Upper lobe of left lung (tissue), 6 donors: Measurements from ENCODE around the gene MC4R. TPM values are rescaled to one million over a fixed set of nuclear protein-coding genes. Genes with fewer than 3 reads are reported as not detected.

Experiments
- ATAC-seq, 2 donors: fragments of 200-7000 bp; cut with Tn5 transposase; one replicate each; pipeline ENCODE4 v1.9.1; 2022; ENCODE audit warnings: mild to moderate bottlenecking in 2 of 2, moderate library complexity in 2 of 2; ENCODE audit not compliant: low FRiP score in 2 of 2
- DNase-seq, 2 donors: peaks; one replicate each; pipeline ENCODE4 v3.0.0-alpha.2; 2019 to 2020
- H3K27ac ChIP-seq, 4 donors: fragments of 200-600 bp; sonication (generic); one replicate each; pipeline ENCODE4 v1.5.1; 2016 to 2019
- H3K27me3 ChIP-seq, 4 donors: fragments of 200-600 bp; sonication (generic); one replicate each; pipeline ENCODE4 v1.5.1; 2017 to 2019
- H3K36me3 ChIP-seq, 4 donors: fragments of 200-600 bp; sonication (generic); one replicate each; pipeline ENCODE4 v1.5.1; 2016 to 2019
- H3K4me1 ChIP-seq, 4 donors: fragments of 200-600 bp; sonication (generic); one replicate each; pipeline ENCODE4 v1.5.1; 2018 to 2019
- H3K4me3 ChIP-seq, 4 donors: fragments of 200-600 bp; sonication (generic); one replicate each; pipeline ENCODE4 v1.5.1; 2017 to 2019; ENCODE audit warnings: mild to moderate bottlenecking in 2 of 4, moderate library complexity in 1 of 4
- H3K9me3 ChIP-seq, 4 donors: fragments of 200-600 bp; sonication (generic); one replicate each; pipeline ENCODE4 v1.5.1; 2018 to 2019
- EP300 ChIP-seq, 4 donors: sonication (generic); formaldehyde crosslinking; IDR thresholded peaks; one replicate each; pipeline ENCODE4 v1.5.1; 2017; ENCODE audit warnings: antibody characterized with exemption in 4 of 4, control low read depth in 2 of 4
- POLR2A ChIP-seq, 4 donors: fragments of 450-650 bp; IDR thresholded peaks; one replicate each; pipeline ENCODE4 v1.5.1; 2016 to 2017; ENCODE audit warnings: antibody characterized with exemption in 4 of 4, mild to moderate bottlenecking in 2 of 4
- POLR2AphosphoS5 ChIP-seq, 2 donors: sonication (generic); formaldehyde crosslinking; IDR thresholded peaks; one replicate each; pipeline ENCODE4 v1.5.1; 2017; ENCODE audit warnings: antibody characterized with exemption in 2 of 2
- WGBS, 2 donors: methylation state at CpG; one replicate each; pipeline ENCODE4 v1.1.5; 2017 to 2018; 5-methylcytosine and 5-hydroxymethylcytosine counted together
- total RNA-seq, 6 donors: library from RNA; depleted of rRNA in 4 of 6; stranded (reverse); fragments of >200 nt in 4 of 6; gene quantifications; one replicate each; pipeline versions ENCODE4 v1.1.0 to v1.2.1, GENCODE V29; 2016 to 2021
- TF ChIP-seq, protein P1 (sequence below), 6 experiments: fragments of 450-650 bp in 4 of 6; fragments of 200-600 bp in 2 of 6; sonication (generic) in 2 of 6; IDR thresholded peaks; one replicate each; pipeline ENCODE4 v1.5.1; 2016 to 2019; ENCODE audit warnings: antibody characterized with exemption in 6 of 6
- donor health status: DM: no; HTN: no; CAD: no; lungs with moderate emphysema.
- donor health status: DM: no; HTN: yes; CAD: no; lungs with severe emphysema.

MC4R gene
- total RNA-seq, 6 donors from 2014 or later: not detected

DNA sequence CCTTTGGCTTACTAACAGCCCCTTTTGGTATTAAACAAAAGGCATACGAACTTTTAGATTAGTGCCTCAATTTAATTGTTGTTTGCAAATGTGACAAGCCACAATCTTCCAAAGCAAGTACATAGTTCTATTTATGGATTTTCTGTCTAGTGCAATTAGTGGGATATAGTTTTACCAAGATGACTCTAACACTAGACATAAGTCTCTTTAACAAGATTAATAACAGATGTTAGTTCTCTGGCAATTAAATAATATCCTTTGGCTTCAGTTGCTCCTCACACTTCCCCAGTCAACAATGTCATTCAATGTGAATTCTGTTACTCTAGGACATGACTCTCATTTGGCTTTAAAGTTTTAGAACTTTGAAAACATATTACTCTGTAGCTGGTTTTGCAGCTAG lies 16.7 kb upstream of the MC4R start:
- TF ChIP-seq EP300 (IDR thresholded peaks at IDR 0.05): no peak
- TF ChIP-seq, protein P1, sequence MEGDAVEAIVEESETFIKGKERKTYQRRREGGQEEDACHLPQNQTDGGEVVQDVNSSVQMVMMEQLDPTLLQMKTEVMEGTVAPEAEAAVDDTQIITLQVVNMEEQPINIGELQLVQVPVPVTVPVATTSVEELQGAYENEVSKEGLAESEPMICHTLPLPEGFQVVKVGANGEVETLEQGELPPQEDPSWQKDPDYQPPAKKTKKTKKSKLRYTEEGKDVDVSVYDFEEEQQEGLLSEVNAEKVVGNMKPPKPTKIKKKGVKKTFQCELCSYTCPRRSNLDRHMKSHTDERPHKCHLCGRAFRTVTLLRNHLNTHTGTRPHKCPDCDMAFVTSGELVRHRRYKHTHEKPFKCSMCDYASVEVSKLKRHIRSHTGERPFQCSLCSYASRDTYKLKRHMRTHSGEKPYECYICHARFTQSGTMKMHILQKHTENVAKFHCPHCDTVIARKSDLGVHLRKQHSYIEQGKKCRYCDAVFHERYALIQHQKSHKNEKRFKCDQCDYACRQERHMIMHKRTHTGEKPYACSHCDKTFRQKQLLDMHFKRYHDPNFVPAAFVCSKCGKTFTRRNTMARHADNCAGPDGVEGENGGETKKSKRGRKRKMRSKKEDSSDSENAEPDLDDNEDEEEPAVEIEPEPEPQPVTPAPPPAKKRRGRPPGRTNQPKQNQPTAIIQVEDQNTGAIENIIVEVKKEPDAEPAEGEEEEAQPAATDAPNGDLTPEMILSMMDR (IDR thresholded peaks at IDR 0.05): no peak
- TF ChIP-seq POLR2AphosphoS5 (IDR thresholded peaks at IDR 0.05): no peak
- TF ChIP-seq POLR2A (IDR thresholded peaks at IDR 0.05): no peak

DNA sequence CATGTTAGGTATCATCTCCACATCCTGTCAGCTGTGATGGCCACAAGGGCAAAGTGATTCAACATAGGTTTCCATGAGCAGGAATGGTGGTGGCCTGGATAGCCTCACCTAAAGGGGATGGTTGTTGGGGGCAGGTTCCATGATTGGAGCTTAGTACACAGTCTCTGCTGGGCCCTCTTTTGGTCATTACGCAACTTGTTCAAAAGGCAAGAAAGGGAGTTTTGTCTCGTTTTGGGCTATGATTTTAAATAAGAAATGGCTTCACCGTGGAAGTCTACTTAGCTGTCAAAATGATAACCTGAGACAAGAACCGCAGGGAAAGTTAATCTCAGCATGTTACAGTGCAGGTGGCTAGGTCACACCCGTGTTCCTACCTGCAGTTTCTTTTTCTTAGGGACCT lies 13.1 kb upstream of the MC4R start:
- Histone ChIP-seq H3K27ac (no peak overlapping the region), H3K27me3 (no peaks in the 10 kb centered on the region), H3K9me3 (no peaks in the 10 kb centered on the region), H3K4me3 (no peak overlapping the region), H3K4me1 (no peaks in the 10 kb centered on the region), H3K36me3 (no peaks in the 10 kb centered on the region)
- WGBS, 2 donors: 85 to 91% methylated on average over 5 of the region's 5 CpGs
- TF ChIP-seq POLR2AphosphoS5 (IDR thresholded peaks at IDR 0.05) (no peak), POLR2A (IDR thresholded peaks at IDR 0.05) (no peak), EP300 (IDR thresholded peaks at IDR 0.05) (no peak)
- TF ChIP-seq, protein P1 (IDR thresholded peaks at IDR 0.05): no peak
- DNase-seq (no peak), ATAC-seq (no peak)

More for the DNA sequence above, 16.7 kb upstream of the MC4R start:
- Histone ChIP-seq H3K36me3 (no peaks in the 10 kb centered on the region), H3K9me3 (no peaks in the 10 kb centered on the region), H3K27ac (no peak overlapping the region), H3K4me1 (no peaks in the 10 kb centered on the region), H3K27me3 (no peaks in the 10 kb centered on the region), H3K4me3 (no peak overlapping the region)
- ATAC-seq: no peak
- DNase-seq: no peak
- WGBS, 2 donors: 75 to 83% methylated on average over 1 of the region's 1 CpG

DNA sequence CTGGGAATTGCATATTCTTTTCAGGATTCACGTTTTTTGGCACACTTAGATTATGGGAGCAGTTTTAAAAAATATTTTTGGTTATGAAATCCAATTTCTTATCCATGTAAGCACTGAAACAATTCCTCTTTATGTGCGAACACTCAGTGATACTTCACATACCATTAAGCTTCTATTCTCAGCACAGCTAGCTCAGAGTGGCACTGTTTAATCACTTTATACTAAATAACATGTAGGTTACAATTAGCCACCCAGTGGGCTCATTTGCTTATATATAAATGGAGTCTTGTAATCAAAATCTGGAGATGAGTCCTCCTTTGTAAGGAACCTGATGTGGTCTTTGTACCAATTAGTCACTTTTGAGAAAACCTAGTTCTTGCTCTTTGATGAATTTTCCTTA lies 11.3 kb upstream of the MC4R start:
- H3K4me1 ChIP-seq: no peaks in the 10 kb centered on the region
- DNase-seq: no peak
- no peak for TF ChIP-seq EP300 (IDR thresholded peaks at IDR 0.05)
- TF ChIP-seq, protein P1 (IDR thresholded peaks at IDR 0.05): no peak
- no peak for TF ChIP-seq POLR2A (IDR thresholded peaks at IDR 0.05)
- no peak for TF ChIP-seq POLR2AphosphoS5 (IDR thresholded peaks at IDR 0.05)
- no peak overlapping the region for H3K4me3 ChIP-seq
- no peaks in the 10 kb centered on the region for H3K36me3 ChIP-seq
- no peak for ATAC-seq
- H3K9me3 ChIP-seq: no peaks in the 10 kb centered on the region
- no peak overlapping the region for H3K27ac ChIP-seq
- 56% methylated on average over 2 of the region's 2 CpGs for WGBS, 2 donors
- no peaks in the 10 kb centered on the region for H3K27me3 ChIP-seq

DNA sequence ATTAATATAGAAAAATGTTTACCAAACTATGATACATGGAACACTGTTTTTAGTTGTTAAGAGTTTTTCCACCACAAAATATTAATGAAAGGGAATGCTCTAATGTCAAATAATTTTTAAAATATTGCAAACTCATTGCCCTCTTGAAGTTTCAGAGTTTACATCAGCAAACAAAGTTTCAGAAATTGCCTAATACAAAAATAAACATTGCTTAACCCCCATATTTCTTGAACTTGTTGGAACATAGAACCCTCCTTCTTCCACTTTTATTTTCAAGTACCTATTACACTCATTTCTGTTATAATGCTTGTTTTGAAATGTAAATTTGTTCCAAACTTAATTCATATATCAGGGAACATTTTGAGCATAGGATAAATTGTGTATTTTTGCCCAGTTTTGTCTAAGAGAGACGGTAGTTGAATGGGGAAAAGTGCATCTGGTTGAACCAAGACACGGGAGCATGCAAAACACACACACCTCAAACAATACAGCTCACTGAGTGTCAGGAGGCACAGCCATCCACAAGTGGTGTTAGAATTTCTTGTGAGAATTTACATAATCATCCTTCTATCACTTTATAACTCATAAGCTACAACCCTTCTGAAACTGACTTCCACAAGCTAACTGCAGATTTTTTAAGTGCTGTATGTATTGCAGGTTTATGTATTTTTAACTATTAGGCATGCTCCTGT lies 5.3 kb upstream of the MC4R start:
- Histone ChIP-seq H3K9me3 (no peaks in the 10 kb centered on the region), H3K36me3 (no peaks in the 10 kb centered on the region), H3K4me3 (no peak overlapping the region), H3K4me1 (peaks cover 0 to 4% (median 0%) of the 10 kb centered on the region in 4 donors), H3K27ac (peak overlapping the region in 1 of 4 donors; percentile 21), H3K27me3 (no peaks in the 10 kb centered on the region)
- ATAC-seq: no peak
- DNase-seq: no peak
- TF ChIP-seq, protein P1 (IDR thresholded peaks at IDR 0.05): no peak
- TF ChIP-seq POLR2A (IDR thresholded peaks at IDR 0.05) (no peak), EP300 (IDR thresholded peaks at IDR 0.05) (peak in 1 of 4 donors; percentile 20)
- WGBS, 2 donors: 45 to 47% methylated on average over 2 of the region's 2 CpGs

DNA sequence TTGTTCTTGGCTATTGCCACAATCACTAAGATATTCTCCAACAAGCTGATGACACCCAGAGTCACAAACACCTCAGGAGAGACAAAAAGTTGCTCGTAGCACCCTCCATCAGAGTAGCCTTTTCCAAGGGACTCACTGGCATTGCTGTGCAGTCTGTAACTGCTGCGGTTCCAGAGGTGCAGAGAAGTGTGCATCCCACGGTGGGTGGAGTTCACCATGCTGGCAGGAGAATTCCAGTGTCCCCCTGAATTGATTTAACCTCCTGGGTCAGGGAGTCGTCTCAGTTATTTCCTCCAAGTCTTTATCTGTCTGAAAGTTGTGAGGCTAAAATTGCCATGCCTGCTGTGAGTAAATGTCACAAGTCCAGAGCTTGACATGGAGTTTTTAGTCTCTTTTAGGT lies 443 bp downstream of the MC4R start:
- Histone ChIP-seq H3K27me3 (no peaks in the 10 kb centered on the region), H3K36me3 (no peaks in the 10 kb centered on the region), H3K4me1 (peaks cover 0 to 2% (median 0%) of the 10 kb centered on the region in 4 donors), H3K27ac (no peak overlapping the region), H3K9me3 (no peaks in the 10 kb centered on the region), H3K4me3 (no peak overlapping the region)
- 25 to 51% methylated on average over 4 of the region's 4 CpGs for WGBS, 2 donors
- TF ChIP-seq EP300 (IDR thresholded peaks at IDR 0.05): no peak
- TF ChIP-seq, protein P1 (IDR thresholded peaks at IDR 0.05): no peak
- TF ChIP-seq POLR2A (IDR thresholded peaks at IDR 0.05): no peak
- TF ChIP-seq POLR2AphosphoS5 (IDR thresholded peaks at IDR 0.05): no peak
- ATAC-seq (peak in 1 of 2 donors; percentile 21), DNase-seq (no peak)
